DOHH2 (cell line): ENCODE measurements around the gene RETREG2.

Experiments used
- H3F3A ChIP-seq: fragments of 200-600 bp; sonication (generic), shearing (Covaris generic); 2 replicates; pipeline ENCODE4 v1.6.0; 2016; ENCODE audit warnings: antibody characterized with exemption, mild to moderate bottlenecking; ENCODE audit not compliant: control insufficient read depth, insufficient read depth
- H3K27ac ChIP-seq: fragments of 200-600 bp; sonication (generic); 2 replicates; pipeline ENCODE4 v1.5.1; 2014; ENCODE audit warnings: low read depth, mild to moderate bottlenecking, low read length, moderate library complexity
- H3K27me3 ChIP-seq: fragments of 200-600 bp; sonication (generic); 2 replicates; pipeline ENCODE4 v1.6.1; 2014; ENCODE audit warnings: mild to moderate bottlenecking, low read length, mixed read lengths; ENCODE audit not compliant: control insufficient read depth
- H3K36me3 ChIP-seq: fragments of 200-600 bp; sonication (generic); 2 replicates; pipeline ENCODE4 v1.6.1; 2014; ENCODE audit warnings: mild to moderate bottlenecking, low read length, moderate library complexity, mixed read lengths; ENCODE audit not compliant: control insufficient read depth
- H3K4me1 ChIP-seq: fragments of 200-600 bp; sonication (generic); 2 replicates; pipeline ENCODE4 v1.6.1; 2014; ENCODE audit warnings: mild to moderate bottlenecking, low read length, mixed read lengths; ENCODE audit not compliant: control insufficient read depth
- H3K4me2 ChIP-seq: fragments of 200-600 bp; sonication (generic); 2 replicates; pipeline ENCODE4 v1.6.0; 2014; ENCODE audit warnings: mild to moderate bottlenecking, low read length, moderate library complexity
- H3K4me3 ChIP-seq: fragments of 200-600 bp; sonication (generic); 2 replicates; pipeline ENCODE4 v1.5.1; 2014; ENCODE audit warnings: mild to moderate bottlenecking, low read length, mixed read lengths
- H3K79me2 ChIP-seq: fragments of 200-600 bp; sonication (generic); 2 replicates; pipeline ENCODE4 v1.6.1; 2014; ENCODE audit warnings: mild to moderate bottlenecking, low read length, mixed read lengths; ENCODE audit not compliant: control insufficient read depth
- H3K9me2 ChIP-seq: fragments of 200-600 bp; sonication (generic); replicated peaks from 2 replicates; pipeline ENCODE4 v1.6.1; 2014; ENCODE audit warnings: mild to moderate bottlenecking, low read length, mixed read lengths; ENCODE audit not compliant: control insufficient read depth
- H3K9me3 ChIP-seq: fragments of 200-600 bp; sonication (generic); 2 replicates; pipeline ENCODE4 v1.6.1; 2014; ENCODE audit warnings: antibody characterized with exemption, low read length, mixed read lengths; ENCODE audit not compliant: control insufficient read depth, insufficient read depth
- H4K20me1 ChIP-seq: fragments of 200-600 bp; sonication (generic); 2 replicates; pipeline ENCODE4 v1.6.0; 2014; ENCODE audit warnings: low read depth, mild to moderate bottlenecking, antibody characterized with exemption, low read length, moderate library complexity; ENCODE audit not compliant: control insufficient read depth, insufficient read depth
- EZH2phosphoT487 ChIP-seq: fragments of 200-600 bp; sonication (generic); IDR thresholded peaks from 2 replicates; pipeline ENCODE4 v1.6.1; 2017; ENCODE audit warnings: borderline replicate concordance, mild to moderate bottlenecking, antibody characterized with exemption, low read length, moderate library complexity, mixed read lengths
- TF ChIP-seq, protein P1 (sequence below): fragments of 200-600 bp; sonication (generic); IDR thresholded peaks from one replicate; pipeline ENCODE4 v1.5.1; 2014; ENCODE audit warnings: antibody characterized with exemption, mild to moderate bottlenecking, low read depth, low read length; ENCODE audit not compliant: poor library complexity, severe bottlenecking

RETREG2 gene

DNA sequence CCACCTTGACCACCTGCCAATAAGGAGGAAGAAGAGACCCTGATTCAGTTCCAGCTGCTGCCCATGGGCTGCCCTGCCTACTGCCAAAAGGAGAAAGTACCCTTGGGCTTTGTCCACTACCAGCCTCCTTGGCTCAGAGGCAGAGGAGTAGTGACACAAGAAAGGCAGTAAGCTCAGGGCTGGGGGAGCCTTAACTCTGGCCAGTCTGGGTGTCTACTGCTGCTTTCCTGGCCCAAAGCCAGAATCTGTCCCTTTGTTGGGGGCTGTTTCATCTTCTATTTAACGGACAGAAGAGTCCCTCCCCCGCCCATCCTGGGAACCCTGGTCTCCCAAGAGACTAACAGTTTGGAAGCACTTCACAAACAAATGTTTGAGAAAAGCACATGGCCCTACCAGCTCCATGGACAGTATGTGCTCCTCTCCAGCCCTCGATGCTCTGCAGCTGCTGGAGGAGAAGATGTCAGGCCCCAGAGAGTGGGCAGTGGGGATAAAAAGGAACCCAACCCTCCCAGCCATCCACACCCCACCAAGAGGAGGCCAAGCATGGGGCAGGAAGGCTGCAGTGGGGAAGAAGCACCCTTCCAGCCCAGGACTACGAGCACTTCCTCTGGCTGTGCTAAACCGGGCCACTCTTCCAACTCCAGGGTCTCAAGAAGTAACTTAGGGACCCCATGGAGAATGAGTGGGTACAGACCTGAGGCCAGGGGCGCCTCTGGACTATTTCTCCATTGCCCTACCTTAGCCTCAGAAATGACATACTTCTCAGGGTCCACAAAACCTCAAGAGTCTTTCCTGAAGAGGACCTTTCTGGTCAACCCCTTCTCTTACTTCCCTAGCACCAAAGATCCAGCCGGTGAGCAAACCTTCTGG, 50.2 kb downstream of the RETREG2 start:
- Histone ChIP-seq H3K4me2 (peak overlapping the region; percentile 84), H3K27ac (peak overlapping the region; percentile 72; the same call in 1 of the 2 replicates), H4K20me1 (no peaks in the 10 kb centered on the region), H3K36me3 (peaks cover 74% of the 10 kb centered on the region), H3K9me3 (no peaks in the 10 kb centered on the region), H3K79me2 (peaks cover 53% of the 10 kb centered on the region), H3K27me3 (no peaks in the 10 kb centered on the region), H3K4me1 (peaks cover 31% of the 10 kb centered on the region), H3K9me2 (no peaks in the 10 kb centered on the region), H3K4me3 (peak overlapping the region; percentile 88), H3F3A (no peaks in the 10 kb centered on the region; the same call in 1 of the 2 replicates)
- TF ChIP-seq, protein P1, sequence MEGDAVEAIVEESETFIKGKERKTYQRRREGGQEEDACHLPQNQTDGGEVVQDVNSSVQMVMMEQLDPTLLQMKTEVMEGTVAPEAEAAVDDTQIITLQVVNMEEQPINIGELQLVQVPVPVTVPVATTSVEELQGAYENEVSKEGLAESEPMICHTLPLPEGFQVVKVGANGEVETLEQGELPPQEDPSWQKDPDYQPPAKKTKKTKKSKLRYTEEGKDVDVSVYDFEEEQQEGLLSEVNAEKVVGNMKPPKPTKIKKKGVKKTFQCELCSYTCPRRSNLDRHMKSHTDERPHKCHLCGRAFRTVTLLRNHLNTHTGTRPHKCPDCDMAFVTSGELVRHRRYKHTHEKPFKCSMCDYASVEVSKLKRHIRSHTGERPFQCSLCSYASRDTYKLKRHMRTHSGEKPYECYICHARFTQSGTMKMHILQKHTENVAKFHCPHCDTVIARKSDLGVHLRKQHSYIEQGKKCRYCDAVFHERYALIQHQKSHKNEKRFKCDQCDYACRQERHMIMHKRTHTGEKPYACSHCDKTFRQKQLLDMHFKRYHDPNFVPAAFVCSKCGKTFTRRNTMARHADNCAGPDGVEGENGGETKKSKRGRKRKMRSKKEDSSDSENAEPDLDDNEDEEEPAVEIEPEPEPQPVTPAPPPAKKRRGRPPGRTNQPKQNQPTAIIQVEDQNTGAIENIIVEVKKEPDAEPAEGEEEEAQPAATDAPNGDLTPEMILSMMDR, result no peak
- TF ChIP-seq EZH2phosphoT487, result no peak

DNA sequence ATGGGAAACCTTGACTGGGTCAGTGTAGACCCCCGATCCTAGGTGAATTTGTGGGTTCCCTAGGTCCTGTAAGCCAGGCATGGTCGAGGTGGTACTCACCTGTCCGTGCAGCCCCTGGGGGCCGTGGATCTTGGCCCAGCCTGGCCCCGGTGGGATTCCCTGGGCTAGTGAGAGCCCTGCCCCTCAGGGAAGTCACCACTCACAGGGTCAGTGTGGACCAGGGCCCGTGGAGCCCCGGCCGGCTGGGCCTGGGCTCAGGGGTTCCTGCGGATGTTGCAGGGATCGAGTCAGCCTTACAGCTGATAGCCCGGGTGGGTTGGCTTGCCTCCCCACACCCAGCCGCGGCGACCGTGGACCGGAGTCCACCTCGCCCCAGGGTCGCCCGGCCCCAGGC, 50.8 kb downstream of the RETREG2 start:
- Histone ChIP-seq H3K27ac (peak overlapping the region; percentile 72), H3K27me3 (no peaks in the 10 kb centered on the region), H3K79me2 (peaks cover 53% of the 10 kb centered on the region), H4K20me1 (no peaks in the 10 kb centered on the region), H3K9me2 (no peaks in the 10 kb centered on the region), H3F3A (no peaks in the 10 kb centered on the region; the same call in 1 of the 2 replicates), H3K4me1 (peaks cover 31% of the 10 kb centered on the region), H3K36me3 (peaks cover 74% of the 10 kb centered on the region), H3K9me3 (no peaks in the 10 kb centered on the region), H3K4me2 (peak overlapping the region; percentile 84), H3K4me3 (peak overlapping the region; percentile 88)
- TF ChIP-seq, protein P1, result no peak
- no peak for TF ChIP-seq EZH2phosphoT487

DNA sequence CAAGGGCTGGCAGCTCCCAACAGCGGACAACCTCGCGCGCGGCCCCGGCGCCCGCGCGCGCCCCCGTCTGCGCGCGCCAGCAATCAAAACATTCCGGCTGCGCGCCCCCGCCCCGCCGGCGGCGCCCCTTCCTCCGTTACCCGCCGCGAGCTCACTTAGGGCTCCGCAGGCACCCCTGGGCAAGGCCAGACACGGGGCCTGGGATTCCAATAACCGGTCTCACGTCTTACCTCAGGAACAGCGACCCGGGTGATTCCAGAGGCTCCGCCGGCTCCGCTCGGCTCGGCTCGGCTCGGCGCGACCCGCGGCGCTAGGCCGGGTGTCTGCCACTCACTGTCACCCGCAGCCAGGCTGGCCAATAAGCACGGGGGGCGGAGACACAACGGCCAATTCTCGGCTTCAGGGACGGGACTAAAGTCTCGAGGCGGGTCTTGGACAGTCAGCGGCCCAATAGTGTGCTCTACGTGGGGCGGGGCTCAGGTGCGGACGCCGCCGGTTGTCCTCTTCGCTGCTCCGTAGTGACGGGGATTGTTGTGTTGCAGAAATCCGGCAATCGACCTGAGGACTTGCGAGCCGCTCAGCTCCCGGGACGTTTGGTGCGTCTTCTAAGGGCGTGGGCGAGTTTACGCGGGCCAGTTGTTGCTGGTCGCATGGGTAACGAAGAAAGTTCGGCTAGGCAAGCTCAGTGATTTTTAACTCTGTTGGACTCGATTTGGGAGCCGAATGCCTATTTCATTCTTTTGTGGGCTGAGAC, 51.4 kb downstream of the RETREG2 start, which contains the start of the genes ANKZF1 and ATG9A:
Gene ANKZF1, plus strand, starts transcription at position 502 of the 754 bp plus-strand sequence. CDS start 452 bp downstream, outside the sequence.
Gene ATG9A, minus strand, starts transcription at position 332 of the 754 bp plus-strand sequence. CDS start 1,612 bp downstream, outside the sequence.
- H3F3A ChIP-seq, result no peaks in the 10 kb centered on the region; the same call in 1 of the 2 replicates
- H3K9me3 ChIP-seq, result no peaks in the 10 kb centered on the region
- peak within 1 kb of the TSS; percentile 72 for H3K27ac ChIP-seq
- TF ChIP-seq, protein P1, result no peak
- no peak for TF ChIP-seq EZH2phosphoT487
- H4K20me1 ChIP-seq, result no peaks in the 10 kb centered on the region
- no peaks in the 10 kb centered on the region for H3K9me2 ChIP-seq
- no peaks in the 10 kb centered on the region for H3K27me3 ChIP-seq
- H3K79me2 ChIP-seq, result peaks cover 53% of the 10 kb centered on the region
- peaks cover 31% of the 10 kb centered on the region for H3K4me1 ChIP-seq
- peaks cover 74% of the 10 kb centered on the region for H3K36me3 ChIP-seq
- H3K4me3 ChIP-seq, result peak within 1 kb of the TSS; percentile 88
- peak within 1 kb of the TSS; percentile 84 for H3K4me2 ChIP-seq
